Fibroblast of mammary gland (primary cell): ENCODE results near the gene ANKK1.

ENCODE experiments used
- DNase-seq: peaks from one replicate; pipeline ENCODE4 v3.0.0-alpha.2; 2010; ENCODE audit warnings: low read depth
- H3K4me3 ChIP-seq: 2 replicates; pipeline ENCODE4 v1.5.1; 2011; ENCODE audit warnings: low read depth, mild to moderate bottlenecking, low read length, moderate library complexity; ENCODE audit not compliant: control insufficient read depth
- CTCF ChIP-seq: conservative IDR thresholded peaks from 2 replicates; pipeline ENCODE4 v1.5.1; 2011; ENCODE audit warnings: low read depth, low read length, inconsistent platforms; ENCODE audit not compliant: control insufficient read depth, insufficient read depth

Gene ANKK1

DNA sequence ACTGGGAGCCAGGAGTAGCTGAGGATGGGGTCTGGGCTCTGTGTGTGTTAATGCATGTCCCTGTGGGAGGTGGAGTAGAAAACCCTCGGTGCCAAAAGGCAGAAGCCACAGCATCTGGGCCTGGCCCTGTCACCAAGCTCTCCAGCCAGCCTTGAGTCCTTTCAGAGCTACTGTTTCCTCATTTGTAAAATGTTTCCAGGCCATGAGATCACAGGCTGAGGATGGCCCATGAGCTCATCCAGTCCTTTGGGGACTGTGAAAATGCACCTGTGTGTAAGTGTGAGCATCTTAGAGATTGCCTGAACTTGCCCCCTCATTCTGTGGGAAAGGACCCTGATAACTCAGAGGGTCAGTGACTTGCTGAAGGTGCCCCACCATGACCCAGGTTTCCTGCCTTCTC lies 9.1 kb downstream of the ANKK1 start:
- H3K4me3 ChIP-seq, result no peak overlapping the region
- no peak for DNase-seq
- TF ChIP-seq CTCF, result no peak

DNA sequence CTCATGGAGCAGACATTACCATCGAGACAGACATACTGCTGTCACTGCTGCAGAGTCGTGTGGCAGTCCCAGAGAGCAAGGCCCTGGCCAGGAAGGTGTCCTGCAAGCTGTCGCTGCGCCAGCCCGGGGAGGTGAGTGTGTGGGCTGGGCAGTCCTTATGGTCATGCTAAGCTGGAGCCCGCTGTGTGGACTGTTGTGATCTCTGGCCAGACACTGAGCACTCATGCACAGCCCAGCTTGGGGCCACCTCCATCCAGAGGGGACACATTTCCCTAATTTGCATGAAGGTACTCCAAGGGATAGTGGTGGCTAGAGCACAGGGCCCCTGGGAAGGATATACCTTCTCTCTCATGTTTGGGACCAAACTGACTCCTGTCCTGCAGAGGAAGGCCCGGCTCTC lies 9.6 kb downstream of the ANKK1 start:
- no peak for TF ChIP-seq CTCF
- no peak overlapping the region for H3K4me3 ChIP-seq
- DNase-seq, result no peak

DNA sequence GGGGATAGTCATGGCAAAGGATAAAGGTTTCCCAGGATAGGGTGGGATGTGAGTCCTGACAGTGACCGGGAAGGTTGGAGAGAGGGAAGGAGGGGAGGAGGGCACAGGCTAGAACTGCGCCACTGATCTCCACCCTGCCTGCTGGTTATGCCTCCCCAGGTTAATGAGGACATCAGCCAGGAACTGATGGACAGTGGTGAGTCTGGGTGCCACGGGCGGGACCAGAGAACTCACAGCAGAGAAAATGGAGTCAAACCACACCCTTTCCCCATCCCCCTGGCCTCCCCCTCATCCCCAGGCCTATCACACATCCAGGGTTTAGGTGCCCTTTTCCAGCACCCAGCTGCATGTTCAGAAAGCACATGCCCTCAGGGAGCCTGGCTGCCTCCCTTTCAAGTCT lies 10.2 kb downstream of the ANKK1 start:
- TF ChIP-seq CTCF, result no peak
- DNase-seq, result no peak
- no peak overlapping the region for H3K4me3 ChIP-seq

DNA sequence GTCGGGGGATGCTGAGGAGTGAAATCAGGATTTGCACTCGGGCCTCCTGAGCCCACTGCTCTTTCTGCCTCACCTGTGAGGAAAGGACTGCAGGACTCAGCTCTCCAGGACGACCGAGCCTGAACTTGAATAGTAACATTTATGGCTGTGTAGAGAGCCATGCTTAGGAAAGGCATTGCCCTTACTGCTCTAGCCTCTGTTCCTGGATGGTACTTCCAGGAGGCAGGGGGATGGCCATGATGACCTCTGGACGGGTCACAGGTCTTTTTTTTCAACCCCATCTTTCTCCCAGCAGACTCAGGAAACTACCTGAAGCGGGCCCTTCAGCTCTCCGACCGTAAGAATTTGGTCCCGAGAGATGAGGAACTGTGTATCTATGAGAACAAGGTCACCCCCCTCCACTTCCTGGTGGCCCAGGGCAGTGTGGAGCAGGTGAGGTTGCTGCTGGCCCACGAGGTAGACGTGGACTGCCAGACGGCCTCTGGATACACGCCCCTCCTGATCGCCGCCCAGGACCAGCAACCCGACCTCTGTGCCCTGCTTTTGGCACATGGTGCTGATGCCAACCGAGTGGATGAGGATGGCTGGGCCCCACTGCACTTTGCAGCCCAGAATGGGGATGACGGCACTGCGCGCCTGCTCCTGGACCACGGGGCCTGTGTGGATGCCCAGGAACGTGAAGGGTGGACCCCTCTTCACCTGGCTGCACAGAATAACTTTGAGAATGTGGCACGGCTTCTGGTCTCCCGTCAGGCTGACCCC lies 11.3 kb downstream of the ANKK1 start:
- no peak overlapping the region for H3K4me3 ChIP-seq
- DNase-seq, result no peak
- TF ChIP-seq CTCF, result no peak

DNA sequence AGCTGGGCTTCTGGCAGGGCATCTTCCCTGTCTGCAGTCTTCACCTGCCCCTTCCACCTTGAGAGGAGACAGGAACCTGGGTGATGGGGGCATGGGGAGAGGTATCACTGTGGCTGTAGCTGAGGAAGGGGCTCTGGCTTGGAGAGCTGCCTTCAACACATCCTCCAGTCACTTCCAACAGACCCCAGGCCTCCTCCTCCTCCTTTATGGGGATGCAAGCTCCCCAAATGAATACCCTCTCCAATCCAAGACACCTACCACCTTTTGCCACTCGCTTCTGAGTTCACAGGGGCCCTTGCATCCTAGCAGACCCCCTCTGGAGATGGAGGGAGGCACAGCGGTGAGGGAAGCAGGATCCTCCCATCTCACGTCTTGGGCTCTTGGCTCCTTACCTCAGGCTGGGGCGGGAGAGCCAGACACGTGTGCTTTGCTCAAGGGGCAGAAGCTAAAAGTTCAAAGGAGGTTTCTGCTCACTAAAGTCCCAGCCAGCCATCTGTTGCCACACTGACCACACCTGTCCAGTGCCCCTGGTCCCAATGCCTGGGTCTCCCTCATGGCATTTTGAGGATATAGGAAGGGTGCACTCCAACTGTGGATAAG lies 13.2 kb downstream of the ANKK1 start:
- DNase-seq, result no peak
- no peak overlapping the region for H3K4me3 ChIP-seq
- no peak for TF ChIP-seq CTCF

- peak; percentile 6 for DNase-seq
- no peak for TF ChIP-seq CTCF
- H3K4me3 ChIP-seq, result no peak overlapping the region
Measured at GRCh38 chr11:113401718-113402117, 14.1 kb downstream of the ANKK1 start.
